NB4 (cell line): ENCODE measurements around the gene CACNA1A.

Experiments used
- POLR2A ChIP-seq: IDR thresholded peaks from 2 replicates; pipeline ENCODE4 v1.6.1; 2011; ENCODE audit warnings: mild to moderate bottlenecking; ENCODE audit not compliant: insufficient read length; ENCODE audit errors: extremely low read depth
- TF ChIP-seq, protein P1 (sequence below): IDR thresholded peaks from one replicate; pipeline ENCODE4 v1.5.1; 2012; ENCODE audit warnings: low read depth, low read length

DNA sequence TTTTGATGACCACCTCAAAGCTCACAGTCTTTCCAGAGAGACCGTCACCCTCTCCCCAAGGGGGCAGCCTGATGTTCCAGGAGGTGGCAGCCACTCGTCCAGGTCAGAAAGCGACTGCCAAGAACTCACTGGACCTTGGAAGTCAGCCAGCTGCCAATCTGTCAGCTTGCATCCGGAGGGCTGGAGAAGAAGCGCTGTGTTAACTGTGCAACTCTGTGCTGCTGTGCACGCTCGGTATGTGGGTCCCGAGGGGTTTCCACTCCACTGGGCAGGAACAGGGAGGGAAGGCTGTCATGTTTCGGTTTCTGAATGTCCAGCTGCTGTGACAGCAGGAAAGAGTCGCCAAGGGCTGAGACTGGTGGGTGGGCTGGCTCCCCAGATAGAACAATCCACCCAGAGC is 89.2 kb downstream of the CACNA1A start:
- TF ChIP-seq, protein P1, sequence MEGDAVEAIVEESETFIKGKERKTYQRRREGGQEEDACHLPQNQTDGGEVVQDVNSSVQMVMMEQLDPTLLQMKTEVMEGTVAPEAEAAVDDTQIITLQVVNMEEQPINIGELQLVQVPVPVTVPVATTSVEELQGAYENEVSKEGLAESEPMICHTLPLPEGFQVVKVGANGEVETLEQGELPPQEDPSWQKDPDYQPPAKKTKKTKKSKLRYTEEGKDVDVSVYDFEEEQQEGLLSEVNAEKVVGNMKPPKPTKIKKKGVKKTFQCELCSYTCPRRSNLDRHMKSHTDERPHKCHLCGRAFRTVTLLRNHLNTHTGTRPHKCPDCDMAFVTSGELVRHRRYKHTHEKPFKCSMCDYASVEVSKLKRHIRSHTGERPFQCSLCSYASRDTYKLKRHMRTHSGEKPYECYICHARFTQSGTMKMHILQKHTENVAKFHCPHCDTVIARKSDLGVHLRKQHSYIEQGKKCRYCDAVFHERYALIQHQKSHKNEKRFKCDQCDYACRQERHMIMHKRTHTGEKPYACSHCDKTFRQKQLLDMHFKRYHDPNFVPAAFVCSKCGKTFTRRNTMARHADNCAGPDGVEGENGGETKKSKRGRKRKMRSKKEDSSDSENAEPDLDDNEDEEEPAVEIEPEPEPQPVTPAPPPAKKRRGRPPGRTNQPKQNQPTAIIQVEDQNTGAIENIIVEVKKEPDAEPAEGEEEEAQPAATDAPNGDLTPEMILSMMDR, result no peak
- TF ChIP-seq POLR2A, result no peak
